CD4-positive, alpha-beta T cell treated with Interleukin-12 subunit alpha and Interleukin-12 subunit beta, for 1 hour (primary cell): ENCODE results near the gene ZNF593OS.

Experiments
- DNase-seq: peaks from one replicate; pipeline ENCODE4 v3.0.0-alpha.2; 2020

Gene ZNF593OS

DNA sequence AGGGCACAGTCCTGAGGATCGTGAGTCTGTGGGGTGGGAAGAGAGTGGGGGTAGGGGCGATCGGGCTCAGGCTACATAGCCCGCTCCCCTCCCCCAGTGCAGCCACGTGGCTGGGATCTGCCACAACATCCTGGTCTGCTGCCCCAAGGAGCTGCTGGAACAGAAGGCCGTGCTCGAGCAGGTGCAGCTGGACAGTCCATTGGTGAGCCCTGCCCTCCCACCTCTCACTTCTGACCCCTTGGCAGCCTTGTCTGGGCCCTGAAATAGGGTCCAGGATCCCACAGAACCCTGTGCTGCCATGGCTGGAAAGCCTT is 10.7 kb upstream of the ZNF593OS start:
- no peak for DNase-seq

DNA sequence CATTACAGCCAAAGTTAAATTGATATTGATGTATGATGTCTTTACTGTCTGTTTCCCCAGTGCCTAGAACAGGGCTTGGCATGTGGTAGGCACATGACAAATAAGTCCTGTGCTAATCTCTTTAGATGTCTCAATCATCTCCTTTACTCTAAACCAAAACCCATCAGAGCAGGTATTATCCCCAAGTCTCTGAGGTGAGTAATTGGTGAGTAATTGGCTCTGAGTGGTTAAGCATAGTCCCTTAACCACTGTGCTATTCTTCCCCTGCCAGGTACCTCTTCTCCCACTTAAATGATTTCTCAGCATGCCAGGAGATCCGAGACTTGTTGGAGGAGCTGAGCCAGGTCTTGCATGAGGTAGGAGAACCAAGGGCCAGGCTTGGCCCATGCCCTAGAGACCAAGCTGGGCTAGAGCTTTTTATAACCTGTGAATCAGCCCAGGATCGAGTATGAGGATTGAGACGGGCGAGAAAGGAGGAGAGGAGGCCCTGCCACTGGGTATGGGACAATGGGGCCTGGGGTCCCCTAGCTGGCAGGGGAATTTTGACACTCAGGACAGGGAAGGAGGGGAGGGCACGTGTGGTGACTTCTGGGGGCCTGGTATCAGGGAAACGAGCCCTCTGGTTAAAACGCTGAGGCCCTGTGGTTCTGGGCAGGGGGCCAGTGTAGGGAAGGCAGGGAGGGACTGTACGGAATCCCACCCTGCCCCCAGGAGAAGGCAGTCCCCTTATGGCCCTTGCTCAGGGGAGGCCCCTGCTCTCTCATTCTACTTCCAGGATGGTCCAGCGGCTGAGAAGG is 10.2 kb upstream of the ZNF593OS start:
- DNase-seq: no peak

DNA sequence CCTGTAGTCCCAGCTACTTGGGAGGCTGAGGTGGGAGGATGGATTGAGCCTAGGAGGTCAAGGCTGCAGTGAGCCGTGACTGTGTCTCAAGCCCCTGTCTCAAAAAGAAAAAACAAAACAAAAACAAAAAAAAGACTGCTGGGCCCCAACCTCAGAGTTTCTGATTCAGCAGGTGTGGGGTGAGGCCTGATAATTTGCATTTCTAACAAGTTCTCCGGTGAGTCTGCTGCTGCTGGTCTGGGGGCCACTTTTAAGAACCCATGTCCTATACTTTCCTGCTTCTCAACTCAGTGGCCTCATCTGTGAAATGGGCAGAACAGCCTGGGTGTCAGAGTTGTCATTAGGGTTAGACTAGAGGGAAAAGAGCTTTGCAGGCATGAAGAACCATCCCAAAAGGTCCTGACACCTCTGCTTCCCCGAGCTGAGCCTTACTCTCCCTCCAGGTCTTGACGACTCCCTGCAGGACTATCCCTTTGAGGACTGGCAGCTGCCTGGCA is 8.4 kb upstream of the ZNF593OS start:
- no peak for DNase-seq

DNA sequence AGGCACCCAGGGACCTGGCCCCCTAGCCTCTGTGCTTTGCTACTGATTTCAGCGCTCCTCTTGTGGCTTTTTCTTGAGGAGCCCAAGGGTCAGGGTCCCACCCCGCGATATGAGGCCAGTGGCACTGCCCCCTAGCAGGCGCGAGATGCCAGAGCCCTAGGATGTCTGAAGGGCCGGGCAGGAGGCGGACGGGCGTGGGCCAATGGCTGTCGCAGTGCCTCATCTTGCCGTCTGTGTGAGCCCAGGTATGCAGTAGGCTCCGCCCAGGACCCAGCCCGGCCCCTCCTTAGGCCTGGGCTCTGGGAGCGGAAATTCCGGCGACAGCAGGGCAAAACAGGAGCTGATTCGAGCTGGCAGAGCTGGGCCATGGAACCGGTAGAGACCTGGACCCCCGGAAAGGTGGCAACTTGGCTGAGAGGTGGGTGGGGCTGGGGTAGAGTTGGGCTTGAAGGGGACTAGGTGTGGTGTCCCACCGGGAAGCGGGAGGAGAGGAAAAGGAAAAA is 5.6 kb upstream of the ZNF593OS start, which contains the start of gene CNKSR1:
CNKSR1 (plus strand) TSS at position 310 of the 503 bp plus-strand sequence; CDS start at position 367, 57 bp downstream.
- peak; percentile 20 for DNase-seq

DNA sequence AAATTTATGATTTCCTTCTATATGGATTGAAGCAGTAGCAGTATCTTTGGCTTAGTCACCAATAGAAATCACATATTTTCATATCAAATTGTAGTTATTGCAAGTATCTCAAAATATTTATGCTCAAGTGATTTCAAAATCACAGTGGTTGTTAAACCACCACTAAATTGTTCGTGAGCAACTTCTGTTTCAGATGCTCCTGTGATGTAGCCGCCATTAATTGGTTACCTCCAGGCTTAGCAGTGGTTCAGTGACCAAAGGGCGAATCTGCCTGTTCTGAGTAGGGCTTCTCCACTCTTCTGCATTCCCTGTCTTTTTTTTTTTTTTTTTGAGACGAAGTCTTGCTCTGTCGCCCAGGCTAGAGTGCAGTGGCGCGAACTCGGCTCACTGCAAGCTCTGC is 3.7 kb upstream of the ZNF593OS start:
- DNase-seq: no peak

DNA sequence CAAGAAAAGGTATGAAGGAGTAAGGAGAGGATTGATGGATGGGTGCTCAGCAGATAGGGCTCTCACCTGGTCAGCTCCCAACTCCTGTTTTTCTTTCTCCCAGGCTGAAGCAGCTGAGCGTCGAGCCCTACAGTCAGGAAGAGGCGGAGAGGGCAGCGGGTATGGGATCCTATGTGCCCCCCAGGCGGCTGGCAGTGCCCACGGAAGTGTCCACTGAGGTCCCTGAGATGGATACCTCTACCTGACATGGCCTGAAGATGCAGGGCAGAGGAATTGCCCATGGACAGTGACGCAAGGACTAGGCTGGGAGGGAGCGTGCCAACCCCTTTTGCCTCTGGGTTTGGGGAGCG is 1.2 kb downstream of the ZNF593OS start:
- DNase-seq: no peak

DNA sequence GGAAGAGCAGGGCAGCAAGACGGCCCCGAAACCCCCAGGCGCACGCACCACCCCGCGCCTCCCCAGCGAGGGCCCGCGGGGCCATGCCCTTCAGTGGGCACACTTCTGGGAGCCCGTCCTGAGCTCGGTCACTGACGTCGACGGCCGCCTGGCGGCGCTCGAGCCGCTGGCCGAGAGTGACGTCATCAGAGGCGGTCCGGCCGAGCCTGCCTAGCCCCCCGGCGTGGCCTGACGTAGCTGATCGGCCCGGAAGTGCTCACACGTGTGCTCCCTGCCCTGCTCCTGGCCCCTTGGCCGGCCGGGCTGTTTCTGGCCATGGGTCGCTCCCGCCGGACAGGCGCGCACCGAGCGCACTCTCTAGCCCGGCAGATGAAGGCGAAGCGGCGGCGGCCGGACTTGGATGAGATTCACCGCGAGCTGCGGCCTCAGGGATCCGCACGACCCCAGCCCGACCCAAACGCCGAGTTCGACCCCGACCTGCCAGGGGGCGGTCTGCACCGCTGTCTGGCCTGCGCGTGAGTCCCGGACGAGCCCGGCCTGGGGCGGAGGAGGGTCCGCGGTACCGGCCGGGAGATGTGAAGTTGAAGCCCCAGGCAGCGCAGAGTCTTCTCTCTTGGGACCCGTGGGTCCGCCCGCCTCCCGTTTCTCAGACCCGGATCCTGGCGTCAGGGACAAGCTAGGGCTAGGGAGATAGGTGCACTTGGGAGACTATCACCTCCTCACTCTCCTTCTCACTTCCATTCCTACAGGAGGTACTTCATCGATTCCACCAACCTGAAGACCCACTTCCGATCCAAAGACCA is 1.8 kb downstream of the ZNF593OS start, which contains the start of gene ZNF593:
ZNF593 (plus strand) TSS at position 240 of the 803 bp plus-strand sequence; CDS start at position 316, 76 bp downstream.
- DNase-seq: peak; percentile 92

DNA sequence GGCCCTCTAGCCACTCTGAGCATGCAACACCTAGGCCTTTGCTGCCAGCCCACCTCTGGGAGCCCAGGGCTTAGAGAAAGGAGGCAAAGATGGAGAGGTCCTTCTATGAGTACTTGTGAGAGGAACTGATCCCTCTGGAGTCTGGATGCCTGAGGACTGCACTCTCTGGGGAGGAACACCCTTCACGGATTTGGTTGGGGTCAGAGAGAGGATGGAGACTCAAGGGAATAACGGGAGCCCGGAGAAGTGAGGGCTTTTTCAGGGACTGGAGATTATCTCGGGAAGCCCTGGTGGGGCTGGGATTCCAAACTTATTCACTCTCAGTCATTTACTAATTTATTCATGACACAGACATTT is 2.5 kb downstream of the ZNF593OS start:
- DNase-seq: no peak

DNA sequence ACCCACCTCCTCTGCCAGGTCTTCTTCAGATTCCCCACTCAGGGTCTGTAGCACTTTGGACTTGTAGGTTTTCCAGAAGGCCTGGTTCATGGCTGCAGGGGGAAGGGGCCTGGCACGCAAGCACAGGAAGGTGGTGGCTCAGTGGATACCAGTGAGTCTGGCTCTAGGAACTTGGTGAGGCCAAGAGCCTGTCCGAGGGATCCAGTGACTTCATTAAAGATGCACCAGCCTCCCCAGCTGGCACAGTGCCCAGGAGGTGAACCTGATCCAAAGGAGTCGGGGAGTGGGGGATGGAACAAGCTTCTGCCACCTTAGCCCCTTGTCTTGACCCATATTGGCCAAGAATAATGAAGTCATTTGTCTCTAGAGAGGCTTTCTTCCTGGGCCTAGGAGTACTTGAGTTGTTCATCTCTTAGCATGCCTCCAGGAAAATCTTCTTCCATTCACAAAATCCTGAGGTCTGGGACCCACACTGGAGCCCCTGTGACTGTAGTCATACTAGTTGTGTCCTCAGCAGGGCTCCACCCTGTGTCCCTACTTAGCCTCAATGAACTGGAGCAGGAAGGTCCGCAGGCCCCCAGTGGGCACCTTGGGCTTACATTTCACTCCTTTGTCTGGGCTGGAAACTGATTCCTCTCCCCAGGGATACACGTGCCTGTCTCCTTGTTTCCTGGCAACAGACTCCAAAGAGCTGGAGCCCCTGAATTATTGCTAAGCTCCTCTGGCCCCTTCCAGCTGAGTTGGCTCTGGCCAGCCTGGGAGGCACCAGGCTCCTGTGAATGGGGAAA is 3.0 kb downstream of the ZNF593OS start, which contains the start of gene C1orf232:
C1orf232 (minus strand) TSS at position 554 of the 788 bp plus-strand sequence; CDS start at position 90, 464 bp downstream.
- DNase-seq: no peak

DNA sequence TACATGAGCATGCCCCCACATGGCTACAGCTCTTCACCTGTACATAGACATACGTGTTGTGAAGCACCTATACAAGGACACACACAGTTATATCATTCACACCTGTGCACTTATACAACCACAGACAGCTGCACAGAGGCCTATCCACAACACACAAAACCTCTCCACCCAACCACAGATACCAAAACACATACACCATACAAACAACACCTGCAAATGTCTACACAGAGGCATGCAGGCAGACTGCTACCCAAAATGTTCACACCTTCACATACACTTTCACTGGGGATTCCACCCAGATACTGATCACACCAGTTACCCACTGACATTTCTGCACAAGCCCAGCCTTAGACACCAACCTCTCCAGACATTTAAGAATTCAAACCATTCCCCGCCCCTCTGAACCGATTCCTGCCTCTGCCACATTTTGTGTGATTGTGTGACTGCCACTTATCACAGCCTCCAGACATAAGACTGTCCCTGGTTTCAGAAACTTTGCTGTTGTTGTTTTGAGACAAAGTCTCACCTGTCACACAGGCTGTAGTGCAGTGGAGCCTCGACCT is 4.8 kb downstream of the ZNF593OS start:
- peak; percentile 11 for DNase-seq

DNA sequence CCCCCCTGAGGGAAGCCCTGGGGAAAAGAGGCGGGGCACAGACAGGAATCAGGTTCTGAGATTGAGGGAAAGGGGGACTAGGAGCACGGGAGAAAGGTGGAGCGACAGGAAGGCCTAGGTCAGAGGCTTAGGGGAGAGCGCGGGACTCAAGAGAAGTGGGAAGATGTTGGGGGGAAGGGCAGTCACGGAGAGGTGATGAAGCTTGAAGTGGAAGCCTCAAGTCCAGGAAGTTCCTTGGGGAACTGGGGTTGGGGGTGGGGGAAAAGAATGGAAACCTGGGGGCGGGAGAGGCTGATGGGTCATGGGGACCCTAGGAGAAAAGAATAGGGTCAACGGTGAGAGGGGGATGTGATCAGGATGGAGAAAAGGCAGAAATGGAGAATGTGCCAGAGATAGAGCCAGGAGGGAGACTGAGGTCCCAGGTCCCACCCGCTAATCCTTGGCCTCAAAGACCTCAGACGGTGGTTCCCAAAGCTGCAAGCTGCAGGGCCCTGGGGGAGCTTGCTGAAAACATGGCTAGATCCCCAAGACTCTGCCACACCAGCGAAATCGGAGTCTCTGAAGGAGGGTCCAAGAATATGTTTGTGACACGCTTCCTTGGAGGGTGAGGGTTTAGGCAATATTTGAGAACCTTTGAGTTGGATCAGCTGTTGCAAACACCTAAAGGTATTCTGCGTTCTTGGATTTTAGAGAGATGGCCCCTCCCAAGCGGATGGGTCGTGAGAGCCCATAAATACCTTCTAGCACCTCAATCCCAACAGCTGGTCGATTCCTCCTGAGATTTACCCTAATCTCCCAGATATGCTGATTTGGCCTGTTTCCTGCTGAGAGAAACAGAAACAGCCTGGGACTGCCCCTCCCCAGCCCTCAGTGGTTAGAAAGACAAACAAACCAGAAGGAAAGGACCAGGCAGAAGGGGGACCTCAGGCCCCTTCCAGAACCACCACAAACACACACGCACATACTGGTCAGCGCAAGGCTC is 6.5 kb downstream of the ZNF593OS start:
- no peak for DNase-seq

DNA sequence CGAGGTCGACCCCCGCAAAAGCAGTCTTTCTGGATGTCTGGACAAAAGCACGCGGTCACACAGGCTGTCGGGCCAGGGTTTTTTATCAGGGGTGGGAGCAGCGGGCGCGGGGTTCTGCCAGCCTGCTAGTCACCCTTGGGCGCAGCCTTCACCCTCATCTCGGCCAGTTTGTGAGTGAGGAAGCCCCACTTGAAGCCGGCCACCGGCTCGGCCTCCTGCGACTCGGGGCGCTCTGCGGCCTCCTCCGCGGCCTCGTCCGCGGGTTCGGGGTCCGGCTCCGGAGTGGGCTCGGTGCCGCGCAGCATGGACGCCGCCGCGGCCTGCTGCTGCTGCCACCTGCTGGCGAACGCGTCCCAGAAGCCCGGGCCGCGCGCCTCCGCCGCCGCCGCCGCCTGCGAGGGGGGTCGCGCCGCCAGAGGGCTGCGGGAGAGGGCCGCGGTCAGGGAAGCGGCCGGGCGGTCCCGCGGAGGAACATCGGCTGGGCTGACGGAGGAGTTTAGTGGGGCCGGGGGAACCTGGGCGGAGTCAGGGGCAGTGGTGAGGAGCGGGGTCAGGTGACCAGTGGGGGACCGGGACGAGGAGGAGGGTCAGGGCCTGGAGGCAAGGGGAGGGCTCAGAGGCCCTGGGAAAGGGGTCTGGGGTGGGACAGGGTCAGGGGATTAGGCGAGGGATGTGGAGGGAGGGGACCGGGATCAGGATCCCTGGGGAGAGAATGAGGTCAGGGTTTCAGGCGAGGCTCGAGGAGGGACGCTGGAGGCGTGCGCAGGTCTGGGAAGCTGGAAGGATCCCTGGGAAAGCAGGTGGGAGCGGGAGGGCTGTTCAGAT is 7.4 kb downstream of the ZNF593OS start:
- peak; percentile 60 for DNase-seq

DNA sequence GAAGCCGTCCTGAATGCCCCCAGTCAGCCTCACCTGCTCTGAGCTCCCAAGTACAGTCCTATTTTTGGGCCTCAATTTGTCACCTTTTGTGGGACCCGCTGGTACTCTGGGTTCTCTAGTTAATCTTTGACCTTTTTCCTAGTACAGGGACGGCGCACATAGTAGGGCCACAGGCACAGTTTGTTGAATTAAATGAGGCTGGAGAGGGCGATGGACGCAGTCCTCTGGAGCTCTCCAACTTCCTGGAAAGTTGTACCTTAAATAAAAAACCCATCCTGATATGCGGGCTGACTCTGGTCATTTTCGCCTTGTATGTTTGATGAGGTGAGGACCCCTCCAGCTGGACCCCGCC is 8.0 kb downstream of the ZNF593OS start:
- no peak for DNase-seq

DNA sequence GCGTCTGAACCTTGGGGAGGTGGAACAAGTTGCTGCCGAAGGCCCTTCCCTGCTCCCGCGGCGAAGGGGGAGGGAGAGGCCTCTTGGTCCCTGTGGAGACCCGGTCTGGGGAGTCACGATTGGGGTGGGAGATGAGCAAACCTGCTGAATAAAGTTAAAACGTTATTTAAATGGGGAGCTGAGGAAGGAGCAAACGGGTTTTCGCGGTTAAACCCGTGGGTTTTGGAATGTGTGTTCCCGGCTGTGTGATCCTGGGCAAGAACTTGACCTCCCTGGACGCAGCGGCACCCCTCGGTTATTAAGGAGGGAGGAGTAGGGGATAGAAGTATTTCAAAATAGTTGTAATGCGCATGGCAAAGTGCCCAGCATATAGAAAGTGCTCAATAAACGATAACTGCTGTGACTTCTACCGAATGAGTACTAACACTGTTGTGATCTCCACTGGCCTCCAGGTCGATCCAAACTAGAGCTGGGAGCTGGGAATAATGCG is 9.4 kb downstream of the ZNF593OS start:
- no peak for DNase-seq

DNA sequence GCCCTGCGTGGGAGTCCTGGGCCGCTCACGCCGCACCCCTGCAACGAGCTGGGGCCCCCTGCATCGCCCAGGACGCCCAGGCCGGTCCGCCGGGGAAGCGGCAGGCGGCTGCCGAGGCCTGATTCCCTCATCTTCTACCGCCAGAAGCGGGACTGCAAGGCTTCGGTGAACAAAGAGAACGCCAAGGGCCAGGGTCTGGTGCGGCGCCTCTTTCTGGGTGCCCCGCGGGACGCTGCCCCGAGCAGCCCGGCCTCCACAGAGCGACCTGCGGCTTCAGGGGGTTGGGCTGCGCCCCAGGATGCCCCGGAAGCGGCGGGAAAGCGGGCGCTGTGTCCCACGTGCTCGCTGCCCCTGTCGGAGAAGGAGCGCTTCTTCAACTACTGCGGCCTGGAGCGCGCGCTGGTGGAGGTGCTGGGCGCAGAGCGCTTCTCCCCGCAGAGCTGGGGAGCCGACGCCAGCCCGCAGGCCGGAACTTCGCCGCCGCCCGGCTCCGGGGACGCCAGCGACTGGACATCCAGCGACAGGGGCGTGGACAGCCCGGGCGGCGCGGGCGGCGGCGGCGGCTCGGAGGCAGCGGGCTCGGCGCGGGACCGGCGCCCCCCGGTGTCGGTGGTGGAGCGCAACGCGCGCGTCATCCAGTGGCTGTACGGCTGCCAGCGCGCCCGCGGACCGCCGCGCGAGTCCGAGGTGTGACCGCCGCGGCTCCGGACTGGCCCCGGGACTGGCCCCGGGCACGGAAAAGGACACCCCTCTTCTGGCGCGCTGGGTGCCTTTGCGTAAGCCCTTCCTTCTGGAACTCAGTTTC is 10.0 kb downstream of the ZNF593OS start:
- peak; percentile 31 for DNase-seq

DNA sequence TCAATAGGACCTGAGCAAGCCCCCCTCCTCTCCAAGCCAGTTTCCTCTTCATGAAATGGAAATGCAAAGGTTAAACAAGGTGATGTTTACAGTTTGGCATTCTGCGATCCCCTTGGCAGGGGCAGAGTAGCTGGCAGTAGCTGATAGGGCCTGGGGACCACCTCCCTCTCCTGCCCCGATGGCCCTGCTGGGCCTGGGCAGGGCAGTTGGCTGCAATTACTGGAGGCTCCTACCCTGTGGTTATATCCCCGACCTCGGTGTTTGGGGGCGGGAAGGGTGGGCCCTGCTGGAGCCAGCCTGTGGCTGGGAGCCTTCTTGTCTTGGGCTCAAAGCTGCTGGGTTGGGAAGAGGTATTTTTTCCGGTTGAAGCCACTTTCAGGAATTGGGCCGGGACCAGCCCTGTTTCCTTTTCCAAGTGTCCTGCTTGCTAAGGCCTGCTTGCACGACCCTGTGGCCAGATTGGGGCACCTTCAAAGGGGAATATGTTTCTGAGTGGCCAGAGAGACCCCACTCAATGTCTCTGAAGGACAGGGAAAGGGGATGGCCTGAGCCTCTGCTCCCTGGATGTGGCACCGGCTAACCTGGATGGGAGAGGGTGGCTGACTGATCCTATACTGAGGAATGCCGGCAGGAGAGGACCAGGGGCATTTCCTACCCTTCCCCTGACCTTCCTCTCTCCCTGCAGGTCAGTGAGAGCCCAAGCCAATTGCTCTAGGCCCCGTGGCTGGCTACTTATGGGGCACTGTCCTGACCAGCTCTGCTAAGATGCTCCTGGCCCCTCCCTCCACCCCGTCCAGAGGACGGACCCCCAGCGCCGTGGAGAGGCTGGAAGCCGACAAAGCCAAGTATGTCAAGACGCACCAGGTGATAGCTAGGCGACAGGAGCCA is 10.9 kb downstream of the ZNF593OS start:
- no peak for DNase-seq

DNA sequence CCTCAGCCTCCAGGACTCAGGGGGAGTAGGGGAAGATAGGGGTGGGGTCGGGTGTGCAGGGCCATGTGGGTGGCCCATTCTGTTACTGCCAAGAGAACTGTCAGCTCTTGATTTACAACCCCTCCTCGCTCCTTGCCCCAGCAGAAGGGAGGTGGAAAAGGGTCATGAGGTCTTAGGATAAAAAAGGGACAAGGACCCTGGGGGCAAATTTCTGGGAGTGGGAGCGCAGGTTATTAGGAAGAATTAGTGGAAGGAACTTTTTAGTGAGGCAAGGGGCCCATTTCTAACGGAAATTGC is 11.9 kb downstream of the ZNF593OS start:
- DNase-seq: no peak

DNA sequence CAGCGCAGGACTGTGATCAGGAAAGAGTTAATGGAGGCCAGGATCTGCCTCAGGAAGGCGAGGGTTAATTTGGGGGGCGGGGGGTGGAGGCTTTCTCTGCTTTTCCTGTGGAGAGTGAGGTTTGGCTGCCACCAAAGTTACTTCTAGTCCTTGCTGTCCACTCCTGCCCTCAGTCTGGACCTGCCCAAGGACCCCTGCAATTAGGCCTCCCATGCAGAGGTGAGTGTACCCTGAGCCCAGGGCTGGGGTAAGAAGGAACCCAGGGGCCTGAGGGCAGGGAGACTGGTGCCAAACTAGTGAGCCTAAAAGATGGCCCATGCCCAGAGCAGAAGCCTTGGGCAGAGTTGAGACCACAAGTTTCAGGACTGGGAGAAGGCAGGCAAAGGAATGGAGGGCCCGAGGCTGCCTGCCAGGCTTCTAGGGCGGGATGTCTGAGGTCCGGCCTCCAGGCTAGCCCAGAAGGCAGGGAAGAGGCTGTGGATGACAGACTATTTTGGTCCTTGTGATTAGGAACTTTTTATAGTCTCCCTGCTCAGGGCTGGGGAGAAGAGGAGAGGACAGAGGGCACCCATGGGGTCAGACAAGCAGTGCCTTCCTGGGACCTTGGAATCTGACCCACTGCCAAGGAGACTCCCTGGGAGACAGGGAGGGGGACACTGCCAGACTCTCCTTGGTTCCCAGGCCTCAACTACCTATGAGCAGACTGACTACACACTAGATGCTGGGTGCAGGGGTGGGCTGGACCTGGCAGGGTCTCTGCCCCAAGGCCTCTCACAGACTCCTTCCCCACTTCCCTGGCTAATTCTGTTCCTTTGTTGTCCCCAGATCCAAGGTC is 12.5 kb downstream of the ZNF593OS start, which contains the start of gene FAM110D:
FAM110D (plus strand) TSS at position 172 of the 835 bp plus-strand sequence. CDS start 2,213 bp downstream, outside the sequence.
- no peak for DNase-seq
